ENCODE results near the gene MYH14. TPM values are rescaled to one million over a fixed set of nuclear protein-coding genes. Genes with fewer than 3 reads are reported as not detected.

The MYH14 gene
- total RNA-seq, 2 donors from 2014 or later, result not detected

Other genes starting within 250 kb of the MYH14 start
- gene SIGLEC11, start 242.4 kb upstream of the MYH14 start, total RNA-seq, result not detected
- gene VRK3, start 178.2 kb upstream of the MYH14 start, total RNA-seq, result 10 to 100 TPM; 54.0 to 60.0 TPM
- gene ZNF473, start 177.6 kb upstream of the MYH14 start, total RNA-seq, result 10 to 100 TPM; 15.2 to 15.8 TPM
- not detected for gene IZUMO2, start 40.3 kb upstream of the MYH14 start, total RNA-seq
- gene KCNC3, start 125.8 kb downstream of the MYH14 start, total RNA-seq, result 10 to 100 TPM in 1 of 2 donors, 1 to 10 TPM in 1; 5.1 to 24.1 TPM
- 100 to 1,000 TPM in 1 of 2 donors, 10 to 100 TPM in 1; 90.8 to 166 TPM for gene NAPSA, start 162.0 kb downstream of the MYH14 start, total RNA-seq
- gene NR1H2, start 172.8 kb downstream of the MYH14 start, total RNA-seq, result 10 to 100 TPM; 51.1 to 61.2 TPM
- gene POLD1, start 180.7 kb downstream of the MYH14 start, total RNA-seq, result 100 to 1,000 TPM; 183 to 254 TPM
- gene SPIB, start 215.3 kb downstream of the MYH14 start, total RNA-seq, result 1 to 10 TPM; 1.1 to 1.2 TPM
- gene MYBPC2, start 229.3 kb downstream of the MYH14 start, total RNA-seq, result 1 to 10 TPM in 1 of 2 donors, under 1 TPM in 1; 0.91 to 1.9 TPM